ENCODE measurements around the gene DNAH3. TPM values are rescaled to one million over a fixed set of nuclear protein-coding genes. Genes with fewer than 3 reads are reported as not detected.

The DNAH3 gene
- total RNA-seq, 1 experiment from 2014 or later, result 0.57 TPM

DNA sequence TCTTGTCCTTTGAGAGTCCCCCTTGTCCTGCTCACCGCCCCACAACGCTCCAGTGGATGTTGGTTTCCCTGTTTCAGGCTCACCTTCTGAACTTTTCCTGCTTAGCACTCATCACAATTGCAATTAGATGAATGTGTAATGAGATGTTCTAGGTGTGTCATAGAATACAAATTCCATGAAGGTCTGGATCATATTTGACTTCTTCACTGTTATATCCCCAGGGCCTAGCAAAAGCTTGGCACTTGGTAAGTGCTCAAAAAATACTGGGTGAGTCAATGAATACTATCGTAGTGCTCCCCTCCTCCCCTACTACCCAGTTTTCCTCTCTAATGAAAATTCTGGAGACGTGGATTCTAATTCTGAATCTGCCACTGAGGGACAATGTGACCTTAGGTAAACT lies 33.1 kb downstream of the DNAH3 start:
- CTCF ChIA-PET, result interaction anchor here (1.1 to 1.2 kb wide), 2 partner anchors 16 to 31 kb away, joined by 3 to 5 read pairs; no protein-coding TSS in a partner anchor
- H3K4me1 Mint-ChIP-seq, result peaks cover 20% of the 10 kb centered on the region
- no peaks in the 10 kb centered on the region; the same call in 1 of the 2 replicates for H3K36me3 Mint-ChIP-seq
- peaks cover 6% of the 10 kb centered on the region for H3K9me3 Mint-ChIP-seq
- no peaks in the 10 kb centered on the region for H3K27me3 Mint-ChIP-seq (ENCODE audit: low read depth)
- H3K27ac Mint-ChIP-seq, result peak overlapping the region; percentile 79; the same call in 1 of the 2 replicates
- no peak for DNase-seq (ENCODE audit: low spot score)
- POLR2A ChIA-PET, result no interaction called here
- H3K4me3 Mint-ChIP-seq, result no peak overlapping the region; the same call in 1 of the 2 replicates
- no peak for ATAC-seq
- TF ChIP-seq E2F5 (CRISPR knock-in tag; IDR thresholded peaks at IDR 0.05), result no peak
- no peak for TF ChIP-seq FOXP1 (CRISPR knock-in tag; IDR thresholded peaks at IDR 0.05; ENCODE audit: borderline replicate concordance)
- TF ChIP-seq ARID4B (CRISPR knock-in tag; IDR thresholded peaks at IDR 0.05; ENCODE audit: borderline replicate concordance), result no peak
- no peak for TF ChIP-seq HMGA2 (CRISPR knock-in tag; IDR thresholded peaks at IDR 0.05)
- no peak for TF ChIP-seq FOXJ3 (CRISPR knock-in tag; IDR thresholded peaks at IDR 0.05; ENCODE audit: borderline replicate concordance)
- TF ChIP-seq ZNF232 (CRISPR knock-in tag; IDR thresholded peaks at IDR 0.05), result no peak
- TF ChIP-seq, protein P1, sequence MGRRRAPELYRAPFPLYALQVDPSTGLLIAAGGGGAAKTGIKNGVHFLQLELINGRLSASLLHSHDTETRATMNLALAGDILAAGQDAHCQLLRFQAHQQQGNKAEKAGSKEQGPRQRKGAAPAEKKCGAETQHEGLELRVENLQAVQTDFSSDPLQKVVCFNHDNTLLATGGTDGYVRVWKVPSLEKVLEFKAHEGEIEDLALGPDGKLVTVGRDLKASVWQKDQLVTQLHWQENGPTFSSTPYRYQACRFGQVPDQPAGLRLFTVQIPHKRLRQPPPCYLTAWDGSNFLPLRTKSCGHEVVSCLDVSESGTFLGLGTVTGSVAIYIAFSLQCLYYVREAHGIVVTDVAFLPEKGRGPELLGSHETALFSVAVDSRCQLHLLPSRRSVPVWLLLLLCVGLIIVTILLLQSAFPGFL (CRISPR knock-in tag; IDR thresholded peaks at IDR 0.05; ENCODE audit: borderline replicate concordance), result no peak
- no peak for TF ChIP-seq CREB1 (CRISPR knock-in tag; IDR thresholded peaks at IDR 0.05)
- TF ChIP-seq ZNF138 (CRISPR knock-in tag; conservative IDR thresholded peaks at IDR 0.05), result no peak
- no peak for TF ChIP-seq AFF4 (CRISPR knock-in tag; IDR thresholded peaks at IDR 0.05; ENCODE audit: borderline replicate concordance)
- TF ChIP-seq ELF4 (CRISPR knock-in tag; IDR thresholded peaks at IDR 0.05; ENCODE audit: low read depth), result no peak
- no peak for TF ChIP-seq E2F1 (CRISPR knock-in tag; IDR thresholded peaks at IDR 0.05)

DNA sequence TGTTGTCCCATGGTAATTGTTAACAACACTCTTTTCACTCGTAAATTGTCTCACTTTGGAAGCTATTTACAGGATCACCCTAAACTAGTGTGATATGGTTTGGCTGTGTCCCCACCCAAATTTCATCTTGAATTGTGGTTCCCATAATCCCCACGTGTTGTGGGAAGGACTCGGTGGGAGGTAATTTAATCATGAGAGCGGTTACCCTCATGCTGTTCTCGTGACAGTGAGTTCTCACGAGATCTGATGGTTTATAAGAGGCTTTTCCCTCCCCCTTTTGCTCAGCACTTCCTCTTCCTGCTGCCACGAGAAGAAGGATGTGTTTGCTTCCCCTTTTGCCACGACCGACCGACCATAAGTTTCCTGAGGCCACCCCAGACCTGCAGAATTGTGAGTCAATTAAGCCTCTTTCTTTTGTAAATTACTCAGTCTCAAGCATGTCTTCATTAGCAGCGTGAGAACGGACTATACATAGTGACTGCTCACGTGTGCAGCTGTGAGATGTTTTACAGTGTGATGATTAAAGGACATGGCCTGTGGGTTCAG lies 34.4 kb downstream of the DNAH3 start:
- Mint-ChIP-seq H3K36me3 (no peaks in the 10 kb centered on the region; the same call in 1 of the 2 replicates), H3K27ac (peak overlapping the region; percentile 84), H3K4me1 (peaks cover 20% of the 10 kb centered on the region), H3K9me3 (peaks cover 6% of the 10 kb centered on the region), H3K27me3 (ENCODE audit: low read depth) (no peaks in the 10 kb centered on the region), H3K4me3 (peak overlapping the region; percentile 56)
- DNase-seq (ENCODE audit: low spot score), result no peak
- peak; percentile 60 for ATAC-seq
- ChIA-PET POLR2A (no interaction called here), CTCF (interaction anchor here (1.1 to 1.2 kb wide), 2 partner anchors 14 to 33 kb away, joined by 3 to 5 read pairs; no protein-coding TSS in a partner anchor)
- TF ChIP-seq USF2 (CRISPR knock-in tag; IDR thresholded peaks at IDR 0.05) (peak; percentile 37; the same call in 1 of the 2 replicates), PRRX2 (CRISPR knock-in tag; IDR thresholded peaks at IDR 0.05) (no peak), NR1H2 (CRISPR knock-in tag; IDR thresholded peaks at IDR 0.05) (no peak), ZNF232 (CRISPR knock-in tag; IDR thresholded peaks at IDR 0.05) (no peak), GABPB1 (CRISPR knock-in tag; IDR thresholded peaks at IDR 0.05) (0 out of 2 replicates have a peak, but pooled peaks have one; percentile 31), ATF6 (CRISPR knock-in tag; IDR thresholded peaks at IDR 0.05) (no peak), OVOL2 (CRISPR knock-in tag; IDR thresholded peaks at IDR 0.05; ENCODE audit: borderline replicate concordance) (no peak), ZMAT4 (CRISPR knock-in tag; IDR thresholded peaks at IDR 0.05) (no peak)
